Omental fat pad (tissue), 4 donors: ENCODE data around the gene THAP3. TPM values are rescaled to one million over a fixed set of nuclear protein-coding genes. Genes with fewer than 3 reads are reported as not detected.

Experiments
- ATAC-seq: fragments of 150-250 bp; one replicate; pipeline ENCODE4 v1.9.1; 2016; ENCODE audit warnings: mild to moderate bottlenecking, moderate library complexity; ENCODE audit not compliant: low FRiP score
- DNase-seq: peaks from one replicate; pipeline ENCODE4 v3.0.0-alpha.2; 2019; ENCODE audit warnings: low spot score
- total RNA-seq, 4 donors: library from RNA; depleted of rRNA; stranded (reverse); fragments of >200 nt; gene quantifications; one replicate each; pipeline ENCODE4 v1.1.0, GENCODE V29; 2016
- TF ChIP-seq, protein P1 (sequence below), 3 donors: fragments of 450-650 bp; IDR thresholded peaks; one replicate each; pipeline ENCODE4 v1.5.1; 2016 to 2017; ENCODE audit warnings: antibody characterized with exemption in 3 of 3, mild to moderate bottlenecking in 3 of 3, moderate library complexity in 2 of 3

Gene THAP3
- total RNA-seq, 4 donors from 2014 or later: 11.6 to 35.0 (median 23.2) TPM

DNA sequence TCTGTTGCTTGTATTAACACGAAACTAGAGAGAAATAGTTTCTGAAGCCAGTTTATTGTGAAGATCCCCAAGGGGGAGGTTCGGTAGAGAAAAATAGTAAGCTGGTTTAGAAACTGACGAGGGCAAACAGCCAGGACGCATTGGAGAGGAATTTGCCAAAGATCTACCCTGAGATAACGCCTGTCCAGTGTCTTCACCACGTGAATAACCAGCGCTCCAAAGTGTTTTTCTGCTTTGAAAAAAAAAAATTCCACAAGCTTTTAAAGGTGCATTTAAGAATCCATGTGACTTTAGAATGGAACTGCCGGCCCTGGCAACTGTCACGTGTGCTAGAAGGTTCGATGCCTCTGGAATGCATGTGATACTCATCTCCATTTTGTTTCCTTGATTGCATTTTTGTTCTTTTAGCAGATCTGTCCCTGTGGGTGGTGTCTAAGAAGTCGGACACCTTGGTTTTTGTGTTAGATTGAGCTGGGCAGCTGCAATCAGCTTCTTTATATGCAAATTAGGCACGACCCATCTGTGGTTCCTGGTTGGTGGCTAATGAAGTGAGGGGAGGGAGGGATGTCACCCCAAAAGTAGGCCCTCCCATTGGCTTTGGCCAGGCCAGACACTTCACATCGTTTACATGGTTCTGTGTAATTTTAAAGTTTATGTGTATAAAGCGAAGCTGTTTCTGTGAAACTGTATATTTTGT lies 1.3 kb upstream of the THAP3 start:
- DNase-seq (no peak), ATAC-seq (no peak)
- TF ChIP-seq, protein P1, sequence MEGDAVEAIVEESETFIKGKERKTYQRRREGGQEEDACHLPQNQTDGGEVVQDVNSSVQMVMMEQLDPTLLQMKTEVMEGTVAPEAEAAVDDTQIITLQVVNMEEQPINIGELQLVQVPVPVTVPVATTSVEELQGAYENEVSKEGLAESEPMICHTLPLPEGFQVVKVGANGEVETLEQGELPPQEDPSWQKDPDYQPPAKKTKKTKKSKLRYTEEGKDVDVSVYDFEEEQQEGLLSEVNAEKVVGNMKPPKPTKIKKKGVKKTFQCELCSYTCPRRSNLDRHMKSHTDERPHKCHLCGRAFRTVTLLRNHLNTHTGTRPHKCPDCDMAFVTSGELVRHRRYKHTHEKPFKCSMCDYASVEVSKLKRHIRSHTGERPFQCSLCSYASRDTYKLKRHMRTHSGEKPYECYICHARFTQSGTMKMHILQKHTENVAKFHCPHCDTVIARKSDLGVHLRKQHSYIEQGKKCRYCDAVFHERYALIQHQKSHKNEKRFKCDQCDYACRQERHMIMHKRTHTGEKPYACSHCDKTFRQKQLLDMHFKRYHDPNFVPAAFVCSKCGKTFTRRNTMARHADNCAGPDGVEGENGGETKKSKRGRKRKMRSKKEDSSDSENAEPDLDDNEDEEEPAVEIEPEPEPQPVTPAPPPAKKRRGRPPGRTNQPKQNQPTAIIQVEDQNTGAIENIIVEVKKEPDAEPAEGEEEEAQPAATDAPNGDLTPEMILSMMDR (IDR thresholded peaks at IDR 0.05): no peak

DNA sequence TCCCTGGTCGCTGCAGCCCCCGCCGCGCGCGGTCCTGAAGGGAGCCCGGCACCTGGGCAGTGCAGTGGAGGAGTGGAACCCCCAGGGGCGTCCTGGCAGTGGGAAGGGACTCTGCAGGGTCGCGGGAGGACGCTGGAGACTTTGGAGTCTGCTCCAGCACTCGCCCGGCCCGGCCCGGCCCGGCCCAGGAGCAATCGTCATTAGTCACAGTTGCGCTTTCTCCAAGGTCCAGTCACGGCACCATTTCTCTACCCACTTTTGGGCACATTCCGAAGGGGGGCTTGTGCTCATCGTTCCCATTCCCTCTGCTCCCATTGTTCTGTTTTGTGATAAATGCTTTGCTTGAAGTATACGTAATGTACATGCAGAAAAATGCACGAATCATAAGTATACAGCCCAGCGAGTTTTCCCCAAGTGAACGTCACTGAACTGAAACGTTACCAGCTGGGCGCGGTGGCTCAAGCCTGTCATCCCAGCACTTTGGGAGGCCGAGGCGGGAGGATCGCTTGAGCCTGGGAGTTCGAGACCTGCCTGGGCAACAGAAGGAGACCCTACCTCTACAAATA lies 999 bp downstream of the THAP3 start:
- DNase-seq (no peak), ATAC-seq (peak; percentile 36)
- TF ChIP-seq, protein P1 (IDR thresholded peaks at IDR 0.05): no peak

DNA sequence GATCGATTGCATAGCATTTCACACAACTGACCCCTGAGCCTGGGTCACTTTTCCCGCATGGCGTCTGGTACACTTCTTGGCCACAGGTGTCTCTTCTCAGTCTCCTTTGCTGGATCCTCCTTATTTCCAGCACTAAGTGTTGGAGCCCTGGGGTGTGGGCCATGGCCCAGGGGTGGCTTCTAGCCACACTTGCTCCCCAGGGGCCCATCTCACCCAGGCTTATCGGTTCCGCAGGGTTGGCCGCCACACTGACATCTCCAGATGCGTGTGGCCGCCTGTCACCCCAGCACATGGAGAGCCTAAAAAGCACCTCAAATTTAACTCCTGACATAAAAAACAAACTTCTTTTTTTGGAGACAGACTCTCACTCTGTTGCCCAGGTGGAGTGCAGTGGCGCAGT lies 2.4 kb downstream of the THAP3 start:
- ATAC-seq: no peak
- TF ChIP-seq, protein P1 (IDR thresholded peaks at IDR 0.05): no peak
- DNase-seq: no peak

- DNase-seq: no peak
- TF ChIP-seq, protein P1 (IDR thresholded peaks at IDR 0.05): no peak
- no peak for ATAC-seq
Measured at GRCh38 chr1:6627841-6628545, 3.3 kb downstream of the THAP3 start.

DNA sequence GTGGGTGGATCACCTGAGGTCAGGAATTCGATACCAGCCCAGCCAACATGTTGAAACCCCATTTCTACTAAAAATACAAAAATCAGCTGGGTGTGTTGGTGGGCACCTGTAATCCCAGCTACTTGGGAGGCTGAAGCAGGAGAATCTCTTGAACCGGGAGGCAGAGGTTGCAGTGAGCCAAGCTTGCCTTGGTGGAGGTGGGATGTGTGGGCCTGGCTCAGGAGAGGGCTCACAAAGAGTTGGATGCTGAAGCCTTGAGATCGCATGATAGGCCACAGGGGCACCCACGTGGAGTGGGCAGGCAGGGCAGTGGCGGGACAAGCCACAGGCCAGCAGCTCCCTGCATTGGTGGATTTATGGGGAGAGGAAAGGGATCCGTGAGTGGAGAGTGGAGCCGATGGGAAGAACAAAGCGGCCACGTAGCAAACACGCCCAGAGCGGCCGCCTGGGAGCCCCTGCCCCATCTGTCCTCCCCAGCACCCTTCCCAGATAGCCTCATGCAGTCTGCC lies 4.4 kb downstream of the THAP3 start:
- TF ChIP-seq, protein P1 (IDR thresholded peaks at IDR 0.05): no peak
- no peak for DNase-seq
- ATAC-seq: no peak

GRCh38 chr1:6630027-6630426 lies 5.4 kb downstream of the THAP3 start:
- TF ChIP-seq, protein P1 (IDR thresholded peaks at IDR 0.05): no peak
- DNase-seq: no peak
- no peak for ATAC-seq
